NCI-H526 treated with DMSO at 0.1 percent for 48 hours (cell line): Measurements from ENCODE around the gene KRTAP4-3.
"Not testable (repeated sequence)": the region's sequence is repeated elsewhere in the genome, so short reads cannot be mapped to it uniquely, and the experiment has no call there.

Source experiments
- DNase-seq: peaks from one replicate; lab custom pipeline; 2025; lab: John Stamatoyannopoulos, UW

KRTAP4-3 gene

GRCh38 chr17:41168121-41168520, at the start of gene KRTAP4-3:
KRTAP4-3 (minus strand) TSS chr17:41168221; CDS start chr17:41168172, 49 bp downstream.
- DNase-seq, result no peak

GRCh38 chr17:41215681-41216080, 47.7 kb upstream of the KRTAP4-3 start:
- DNase-seq, result no peak

- no peak for DNase-seq
These were observed 44.6 kb upstream of the KRTAP4-3 start for GRCh38 chr17:41212524-41213169.

DNA sequence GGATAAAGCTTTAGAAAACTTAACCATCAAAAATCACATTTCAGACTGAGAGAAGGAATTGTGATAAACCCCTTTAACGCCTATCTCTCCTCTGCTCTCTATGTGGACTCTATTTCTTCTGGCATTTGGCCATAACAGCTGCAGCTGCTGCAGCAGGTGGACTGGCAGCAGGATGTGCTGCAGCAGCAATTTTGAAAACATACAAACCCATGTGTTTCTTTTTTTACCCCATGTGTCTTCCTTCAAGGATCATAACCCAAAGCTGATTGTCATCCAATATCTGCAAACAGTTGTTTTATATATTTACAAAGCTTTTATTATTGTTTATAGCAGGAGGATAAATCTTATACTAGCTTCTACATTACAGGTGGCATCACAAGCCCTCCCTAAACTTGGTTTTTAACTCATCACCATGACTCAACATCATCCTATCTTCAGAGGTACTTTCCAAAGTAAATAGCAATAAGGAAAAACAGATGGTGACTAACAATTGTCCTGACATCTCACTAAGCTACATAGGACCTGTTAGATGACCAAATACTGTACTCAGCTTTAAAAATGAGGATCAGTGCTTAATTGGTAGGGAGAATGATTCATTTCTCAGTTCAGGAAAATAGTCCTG, 43.9 kb upstream of the KRTAP4-3 start:
- DNase-seq, result no peak

GRCh38 chr17:41199421-41200078, 31.5 kb upstream of the KRTAP4-3 start:
- DNase-seq, result no peak

GRCh38 chr17:41196068-41196467, 28.0 kb upstream of the KRTAP4-3 start:
- DNase-seq, result no peak

- no peak for DNase-seq
These were observed 22.3 kb upstream of the KRTAP4-3 start for GRCh38 chr17:41190328-41190727.

DNA sequence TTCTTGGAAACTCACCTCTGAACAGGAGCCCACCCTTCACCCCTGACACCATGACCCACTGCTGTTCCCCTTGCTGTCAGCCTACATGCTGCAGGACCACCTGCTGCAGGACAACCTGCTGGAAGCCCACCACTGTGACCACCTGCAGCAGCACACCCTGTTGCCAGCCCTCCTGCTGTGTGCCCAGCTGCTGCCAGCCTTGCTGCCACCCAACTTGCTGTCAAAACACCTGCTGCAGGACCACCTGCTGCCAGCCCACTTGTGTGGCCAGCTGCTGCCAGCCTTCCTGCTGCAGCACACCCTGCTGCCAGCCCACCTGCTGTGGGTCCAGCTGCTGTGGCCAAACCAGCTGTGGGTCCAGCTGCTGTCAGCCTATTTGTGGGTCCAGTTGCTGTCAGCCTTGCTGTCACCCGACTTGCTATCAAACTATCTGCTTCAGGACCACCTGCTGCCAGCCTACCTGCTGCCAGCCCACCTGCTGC, 21.9 kb upstream of the KRTAP4-3 start, which contains the start of gene KRTAP9-1:
KRTAP9-1 (plus strand) TSS at position 51 of the 482 bp plus-strand sequence; CDS start at position 51, 0 bp downstream.
- not testable (repeated sequence) for DNase-seq

GRCh38 chr17:41186872-41187271, 18.9 kb upstream of the KRTAP4-3 start:
- no peak for DNase-seq

DNA sequence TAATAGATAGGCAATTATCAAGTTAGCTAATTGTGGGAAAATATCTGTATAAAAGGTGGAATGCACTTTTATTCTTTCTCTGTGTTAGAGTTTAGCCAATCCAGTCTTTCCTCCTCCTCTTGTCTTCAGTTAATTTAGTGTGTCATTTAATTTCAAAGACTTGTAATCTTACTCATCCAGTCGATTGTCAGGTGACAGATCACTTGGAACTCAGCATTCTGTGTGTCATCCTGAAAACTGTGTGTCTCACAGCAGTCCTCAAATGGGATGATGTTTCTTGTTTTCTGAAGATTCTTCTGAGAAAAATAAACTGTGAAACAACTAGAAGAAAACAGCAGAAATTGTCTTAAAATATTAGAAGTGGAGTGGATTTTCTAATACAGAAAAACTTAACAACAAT, 17.0 kb upstream of the KRTAP4-3 start:
- DNase-seq, result no peak

- DNase-seq, result no peak
These were observed 16.5 kb upstream of the KRTAP4-3 start, which contains the start of gene KRTAP4-1 for GRCh38 chr17:41184480-41184961. KRTAP4-1 (minus strand) TSS chr17:41184911; CDS start chr17:41184854, 57 bp downstream.

- DNase-seq, result no peak
These were observed 11.0 kb upstream of the KRTAP4-3 start for GRCh38 chr17:41178843-41179616.

DNA sequence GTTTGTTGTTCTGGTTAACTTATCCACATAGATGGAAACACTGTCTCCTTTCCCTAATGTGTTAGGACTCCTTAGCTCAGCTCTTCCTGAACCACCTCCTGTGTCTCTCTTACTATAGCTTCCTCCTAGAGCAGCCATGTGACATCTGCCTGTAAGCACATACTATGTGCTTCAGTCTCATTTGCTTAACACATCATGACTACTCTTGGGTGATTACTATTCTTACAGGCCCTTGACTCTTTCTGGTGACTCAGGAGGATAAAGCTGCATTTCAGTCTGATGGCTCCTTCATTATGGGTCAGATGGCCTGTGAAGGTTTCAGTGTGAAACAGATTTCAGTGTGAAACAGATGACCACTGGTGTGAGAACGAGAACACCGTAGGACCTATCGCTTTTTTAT, 10.3 kb upstream of the KRTAP4-3 start:
- no peak for DNase-seq

DNA sequence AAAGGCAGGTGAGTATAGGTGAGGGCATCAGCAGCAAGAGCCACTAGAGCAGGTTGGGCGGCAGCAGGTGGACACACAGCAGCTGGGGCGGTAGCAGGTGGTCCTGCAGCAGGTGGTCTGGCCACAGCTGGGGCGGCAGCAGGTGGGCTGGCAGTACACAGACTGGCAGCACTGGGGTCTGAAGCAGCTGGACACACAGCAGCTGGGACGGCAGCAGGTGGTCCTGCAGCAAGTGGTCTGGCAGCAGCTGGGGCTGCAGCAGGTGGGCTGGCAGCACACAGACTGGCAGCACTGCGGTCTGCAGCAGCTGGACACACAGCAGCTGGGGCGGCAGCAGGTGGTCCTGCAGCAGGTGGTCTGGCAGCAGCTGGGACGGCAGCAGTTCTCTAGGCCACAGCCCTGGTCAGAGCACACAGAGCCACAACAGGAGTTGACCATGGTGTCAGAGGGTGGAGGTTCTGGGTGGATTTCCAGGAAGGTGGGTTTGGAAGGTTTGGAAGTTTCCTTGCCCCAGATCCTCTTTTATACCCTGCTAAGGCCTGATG, 9.8 kb upstream of the KRTAP4-3 start, which contains the start of gene KRTAP4-2:
KRTAP4-2 (minus strand) TSS at position 495 of the 545 bp plus-strand sequence; CDS start at position 438, 57 bp downstream.
- no peak for DNase-seq

GRCh38 chr17:41176744-41177387, 8.8 kb upstream of the KRTAP4-3 start:
- no peak for DNase-seq

DNA sequence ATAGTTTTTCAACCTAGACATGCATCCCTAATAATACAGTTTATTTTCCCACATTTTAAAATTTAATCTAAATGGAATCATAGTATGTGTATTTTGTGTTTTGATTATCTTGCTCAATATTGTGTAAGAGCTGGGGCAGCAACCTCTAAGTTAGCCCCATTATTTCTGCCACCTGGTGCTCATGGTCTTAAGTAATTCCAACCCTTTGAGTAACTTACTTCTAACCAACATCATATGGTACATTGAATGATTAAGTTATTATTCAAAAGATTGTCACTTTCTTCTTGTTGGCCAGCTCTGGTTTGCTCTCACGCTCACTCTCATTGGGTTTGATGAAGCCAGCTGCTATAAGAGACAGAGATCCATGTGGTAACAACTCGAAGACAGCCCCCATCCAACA, 3.9 kb upstream of the KRTAP4-3 start:
- no peak for DNase-seq

DNA sequence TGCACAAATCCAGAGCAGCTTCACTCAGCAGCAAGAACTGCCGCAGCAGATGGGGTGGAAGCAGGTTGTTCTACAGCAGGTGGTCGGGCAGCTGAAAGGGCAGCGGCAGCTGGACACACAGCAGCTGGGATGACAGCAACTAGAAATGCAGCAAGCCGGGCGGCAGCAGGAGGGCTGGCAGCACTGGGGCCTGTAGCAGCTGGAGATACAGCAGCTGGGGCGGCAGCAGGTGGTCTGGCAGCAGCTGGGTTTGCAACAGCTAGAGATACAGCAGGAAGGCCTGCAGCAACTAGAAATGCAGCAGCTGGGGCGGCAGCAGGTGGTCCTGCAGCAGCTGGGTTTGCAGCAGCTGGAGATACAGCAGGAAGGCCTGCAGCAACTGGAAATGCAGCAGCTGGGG, 460 bp downstream of the KRTAP4-3 start:
- DNase-seq, result no peak

GRCh38 chr17:41163828-41164227, 4.2 kb downstream of the KRTAP4-3 start:
- DNase-seq, result no peak

- no peak for DNase-seq
These were observed 7.4 kb downstream of the KRTAP4-3 start, which contains the start of gene KRTAP4-4 for GRCh38 chr17:41160648-41161047. KRTAP4-4 (minus strand) TSS chr17:41160748; CDS start chr17:41160691, 57 bp downstream.

- not testable (repeated sequence) for DNase-seq
These were observed 7.8 kb downstream of the KRTAP4-3 start for GRCh38 chr17:41160190-41160589.

DNA sequence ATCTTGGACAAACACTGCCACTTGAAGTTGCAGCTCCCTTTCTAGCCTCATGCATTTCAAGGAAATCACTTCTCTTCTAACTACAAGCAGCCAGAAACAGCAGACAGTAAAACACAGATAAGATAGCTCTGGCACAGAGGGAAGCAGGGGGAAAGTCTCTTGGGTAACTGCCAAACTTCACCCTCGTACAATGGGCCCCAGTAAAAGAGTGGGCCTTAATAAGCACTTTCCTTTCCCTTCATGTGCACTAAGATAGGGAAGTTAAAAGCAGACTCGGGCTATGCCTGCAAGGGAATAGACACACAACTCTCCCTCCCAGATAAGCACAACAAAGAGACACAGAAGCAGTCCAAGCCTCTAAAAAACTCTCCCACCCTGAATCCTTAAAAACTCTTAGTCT, 14.2 kb downstream of the KRTAP4-3 start:
- peak; percentile 42 for DNase-seq
